Measurements from ENCODE around the gene TJAP1. TPM values are rescaled to one million over a fixed set of nuclear protein-coding genes. Genes with fewer than 3 reads are reported as not detected.

Gene TJAP1
- total and polyA plus RNA-seq, 2 donors (not counting 1 experiment from before 2014, with no cell fraction given) = 8.9 to 18.9 TPM

- DNase-seq (ENCODE audit: low read depth in 2 of 2) = no peak
- H3K27me3 ChIP-seq (ENCODE audit: control insufficient read depth, insufficient read depth, low read length) = no peaks in the 10 kb centered on the region
- H3K36me3 ChIP-seq (ENCODE audit: control insufficient read depth, insufficient read depth, low read length) = peaks cover 2% of the 10 kb centered on the region
- H3K9me3 ChIP-seq (ENCODE audit: control insufficient read depth, insufficient read depth, low read depth, low read length) = no peaks in the 10 kb centered on the region
- no peak overlapping the region for H3K4me2 ChIP-seq (ENCODE audit: extremely low read depth, insufficient read depth, low read length)
- no peak for TF ChIP-seq EZH2 (IDR thresholded peaks at IDR 0.05; ENCODE audit: low read length, missing control alignments)
- no peak for TF ChIP-seq CTCF (conservative IDR thresholded peaks at IDR 0.05 in 1 of 2, IDR thresholded peaks at IDR 0.05 in 1 of 2; ENCODE audit: low read depth in 1 of 2, low read length in 2 of 2)
- no peak overlapping the region for H3K27ac ChIP-seq (ENCODE audit: insufficient read depth, low read length)
- H3K4me1 ChIP-seq (ENCODE audit: control insufficient read depth, extremely low read depth, insufficient read depth, low read length) = peaks cover 24% of the 10 kb centered on the region
- no peak overlapping the region for H2AFZ ChIP-seq (ENCODE audit: low read length)
- H4K20me1 ChIP-seq (ENCODE audit: control insufficient read depth, extremely low read depth, insufficient read depth, low read length) = no peaks in the 10 kb centered on the region
- H3K79me2 ChIP-seq (ENCODE audit: control insufficient read depth, insufficient read depth, low read length) = peaks cover 7% of the 10 kb centered on the region
- no peak overlapping the region for H3K9ac ChIP-seq (ENCODE audit: insufficient read depth, low read length)
- H3K4me3 ChIP-seq (replicated peaks in 1 of 4; ENCODE audit: control extremely low read depth in 1 of 4, insufficient read depth in 1 of 4, low read depth in 3 of 4, low read length in 4 of 4) = no peak overlapping the region
Measured at GRCh38 chr6:43494321-43494720, 17.0 kb downstream of the TJAP1 start.

GRCh38 chr6:43494766-43495165 is 17.4 kb downstream of the TJAP1 start:
- Histone ChIP-seq H3K4me1 (ENCODE audit: control insufficient read depth, extremely low read depth, insufficient read depth, low read length) (peaks cover 24% of the 10 kb centered on the region), H3K36me3 (ENCODE audit: control insufficient read depth, insufficient read depth, low read length) (peaks cover 5% of the 10 kb centered on the region)
- TF ChIP-seq EZH2 (IDR thresholded peaks at IDR 0.05; ENCODE audit: low read length, missing control alignments) (no peak), CTCF (conservative IDR thresholded peaks at IDR 0.05 in 1 of 2, IDR thresholded peaks at IDR 0.05 in 1 of 2; ENCODE audit: low read depth in 1 of 2, low read length in 2 of 2) (no peak)

GRCh38 chr6:43495409-43495941 is 18.1 kb downstream of the TJAP1 start:
- H3K4me2 ChIP-seq (ENCODE audit: extremely low read depth, insufficient read depth, low read length) = no peak overlapping the region
- no peak overlapping the region for H2AFZ ChIP-seq (ENCODE audit: low read length)
- H3K9me3 ChIP-seq (ENCODE audit: control insufficient read depth, insufficient read depth, low read depth, low read length) = no peaks in the 10 kb centered on the region
- H4K20me1 ChIP-seq (ENCODE audit: control insufficient read depth, extremely low read depth, insufficient read depth, low read length) = no peaks in the 10 kb centered on the region
- H3K27me3 ChIP-seq (ENCODE audit: control insufficient read depth, insufficient read depth, low read length) = no peaks in the 10 kb centered on the region
- peaks cover 10% of the 10 kb centered on the region for H3K36me3 ChIP-seq (ENCODE audit: control insufficient read depth, insufficient read depth, low read length)
- H3K27ac ChIP-seq (ENCODE audit: insufficient read depth, low read length) = no peak overlapping the region
- H3K79me2 ChIP-seq (ENCODE audit: control insufficient read depth, insufficient read depth, low read length) = peaks cover 4% of the 10 kb centered on the region
- no peak overlapping the region for H3K4me3 ChIP-seq (replicated peaks in 1 of 4; ENCODE audit: control extremely low read depth in 1 of 4, insufficient read depth in 1 of 4, low read depth in 3 of 4, low read length in 4 of 4)
- TF ChIP-seq EZH2 (IDR thresholded peaks at IDR 0.05; ENCODE audit: low read length, missing control alignments) (no peak), CTCF (conservative IDR thresholded peaks at IDR 0.05 in 1 of 2, IDR thresholded peaks at IDR 0.05 in 1 of 2; ENCODE audit: low read depth in 1 of 2, low read length in 2 of 2) (peak in 1 of 2 donors; percentile 28)
- peaks cover 24% of the 10 kb centered on the region for H3K4me1 ChIP-seq (ENCODE audit: control insufficient read depth, extremely low read depth, insufficient read depth, low read length)
- H3K9ac ChIP-seq (ENCODE audit: insufficient read depth, low read length) = no peak overlapping the region
- DNase-seq (ENCODE audit: low read depth in 2 of 2) = no peak

More at GRCh38 chr6:43494766-43495165, 17.4 kb downstream of the TJAP1 start:
- Histone ChIP-seq H3K9ac (ENCODE audit: insufficient read depth, low read length) (no peak overlapping the region), H2AFZ (ENCODE audit: low read length) (no peak overlapping the region), H4K20me1 (ENCODE audit: control insufficient read depth, extremely low read depth, insufficient read depth, low read length) (no peaks in the 10 kb centered on the region), H3K9me3 (ENCODE audit: control insufficient read depth, insufficient read depth, low read depth, low read length) (no peaks in the 10 kb centered on the region), H3K79me2 (ENCODE audit: control insufficient read depth, insufficient read depth, low read length) (peaks cover 4% of the 10 kb centered on the region), H3K27me3 (ENCODE audit: control insufficient read depth, insufficient read depth, low read length) (no peaks in the 10 kb centered on the region), H3K4me2 (ENCODE audit: extremely low read depth, insufficient read depth, low read length) (no peak overlapping the region), H3K4me3 (replicated peaks in 1 of 4; ENCODE audit: control extremely low read depth in 1 of 4, insufficient read depth in 1 of 4, low read depth in 3 of 4, low read length in 4 of 4) (no peak overlapping the region), H3K27ac (ENCODE audit: insufficient read depth, low read length) (no peak overlapping the region)
- no peak for DNase-seq (ENCODE audit: low read depth in 2 of 2)

All from fibroblast of lung (primary cell).